ENCODE measurements around the gene SLC6A3.

- no peak for TF ChIP-seq YY1 (IDR thresholded peaks at IDR 0.05; ENCODE audit: insufficient read depth, insufficient read length)
- no peak for TF ChIP-seq SUZ12 (IDR thresholded peaks at IDR 0.05; ENCODE audit: extremely low read depth, insufficient read depth, insufficient read length)
- no peak for TF ChIP-seq ZNF274 (IDR thresholded peaks at IDR 0.05; ENCODE audit: low read depth, low read length)
Observed at GRCh38 chr5:1429066-1429465, 16.2 kb downstream of the SLC6A3 start.
